Measurements from ENCODE around the gene CARD11. TPM values are rescaled to one million over a fixed set of nuclear protein-coding genes. Genes with fewer than 3 reads are reported as not detected.

CARD11 gene
- total and polyA plus RNA-seq, 3 donors from 2014 or later = 2.9 to 3.9 (median 3.2) TPM

GRCh38 chr7:3087243-3087755, 43.6 kb upstream of the CARD11 start:
- no peak for TF ChIP-seq CTCF (IDR thresholded peaks at IDR 0.05)
- no peak for TF ChIP-seq POLR2A (IDR thresholded peaks at IDR 0.05)
- WGBS, 2 donors = 49 to 59% methylated on average over 7 of the region's 7 CpGs
- Histone ChIP-seq H3K9me3 (no peaks in the 10 kb centered on the region), H3K27ac (no peak overlapping the region), H3K4me1 (no peaks in the 10 kb centered on the region), H3K4me3 (no peak overlapping the region), H3K27me3 (no peaks in the 10 kb centered on the region), H3K36me3 (ENCODE audit: low read depth, missing control alignments) (no peaks in the 10 kb centered on the region)
- intact Hi-C loops (cut with DNase I; ENCODE audit: low total_unique reads) = no loop called here
- DNase-seq = no peak

GRCh38 chr7:3083350-3083749, 39.7 kb upstream of the CARD11 start:
- H3K27me3 ChIP-seq = no peaks in the 10 kb centered on the region
- TF ChIP-seq CTCF (IDR thresholded peaks at IDR 0.05) (no peak), POLR2A (IDR thresholded peaks at IDR 0.05) (no peak)
- no peaks in the 10 kb centered on the region for H3K36me3 ChIP-seq (ENCODE audit: low read depth, missing control alignments)
- no peak for DNase-seq
- WGBS, 2 donors = 47 to 57% methylated on average over 4 of the region's 4 CpGs
- H3K4me1 ChIP-seq = no peaks in the 10 kb centered on the region
- no peak overlapping the region for H3K27ac ChIP-seq
- H3K9me3 ChIP-seq = no peaks in the 10 kb centered on the region
- intact Hi-C loops (cut with DNase I; ENCODE audit: low total_unique reads) = no loop called here
- H3K4me3 ChIP-seq = no peak overlapping the region

- Histone ChIP-seq H3K4me3 (peak overlapping the region in 1 of 2 donors; percentile 17), H3K9me3 (no peaks in the 10 kb centered on the region), H3K27me3 (no peaks in the 10 kb centered on the region), H3K4me1 (no peaks in the 10 kb centered on the region), H3K36me3 (ENCODE audit: low read depth, missing control alignments) (no peaks in the 10 kb centered on the region), H3K27ac (no peak overlapping the region)
- no peak for TF ChIP-seq CTCF (IDR thresholded peaks at IDR 0.05)
- TF ChIP-seq POLR2A (IDR thresholded peaks at IDR 0.05) = no peak
- intact Hi-C loops (cut with DNase I; ENCODE audit: low total_unique reads) = no loop called here
- 57 to 73% methylated on average over 9 of the region's 9 CpGs for WGBS, 2 donors
- peak; percentile 29 for DNase-seq
Observed at GRCh38 chr7:3082831-3083230, 39.2 kb upstream of the CARD11 start.

- Histone ChIP-seq H3K9me3 (no peaks in the 10 kb centered on the region), H3K27ac (no peak overlapping the region), H3K36me3 (ENCODE audit: low read depth, missing control alignments) (no peaks in the 10 kb centered on the region), H3K27me3 (no peaks in the 10 kb centered on the region), H3K4me3 (peak overlapping the region in 1 of 2 donors; percentile 17), H3K4me1 (no peaks in the 10 kb centered on the region)
- TF ChIP-seq CTCF (IDR thresholded peaks at IDR 0.05) (no peak), POLR2A (IDR thresholded peaks at IDR 0.05) (no peak)
- intact Hi-C loops (cut with DNase I; ENCODE audit: low total_unique reads) = no loop called here
- 79 to 87% methylated on average over 6 of the region's 6 CpGs for WGBS, 2 donors
- no peak for DNase-seq
Observed at GRCh38 chr7:3082386-3082785, 38.7 kb upstream of the CARD11 start.

GRCh38 chr7:3080106-3080505, 36.4 kb upstream of the CARD11 start:
- H3K9me3 ChIP-seq = no peaks in the 10 kb centered on the region
- no peak overlapping the region for H3K27ac ChIP-seq
- intact Hi-C loops (cut with DNase I; ENCODE audit: low total_unique reads) = no loop called here
- no peak for TF ChIP-seq POLR2A (IDR thresholded peaks at IDR 0.05)
- TF ChIP-seq CTCF (IDR thresholded peaks at IDR 0.05) = no peak
- H3K4me1 ChIP-seq = no peaks in the 10 kb centered on the region
- WGBS, 2 donors = 29 to 69% methylated on average over 2 to 5 of the region's 5 CpGs
- DNase-seq = peak; percentile 19
- no peaks in the 10 kb centered on the region for H3K27me3 ChIP-seq
- no peak overlapping the region for H3K4me3 ChIP-seq
- no peaks in the 10 kb centered on the region for H3K36me3 ChIP-seq (ENCODE audit: low read depth, missing control alignments)

All from testis (tissue), 3 donors.